ENCODE measurements around the gene SHANK1. TPM values are rescaled to one million over a fixed set of nuclear protein-coding genes. Genes with fewer than 3 reads are reported as not detected.

SHANK1 gene
- total and polyA plus RNA-seq, 2 donors from 2014 or later, result 0.24 to 0.35 TPM

DNA sequence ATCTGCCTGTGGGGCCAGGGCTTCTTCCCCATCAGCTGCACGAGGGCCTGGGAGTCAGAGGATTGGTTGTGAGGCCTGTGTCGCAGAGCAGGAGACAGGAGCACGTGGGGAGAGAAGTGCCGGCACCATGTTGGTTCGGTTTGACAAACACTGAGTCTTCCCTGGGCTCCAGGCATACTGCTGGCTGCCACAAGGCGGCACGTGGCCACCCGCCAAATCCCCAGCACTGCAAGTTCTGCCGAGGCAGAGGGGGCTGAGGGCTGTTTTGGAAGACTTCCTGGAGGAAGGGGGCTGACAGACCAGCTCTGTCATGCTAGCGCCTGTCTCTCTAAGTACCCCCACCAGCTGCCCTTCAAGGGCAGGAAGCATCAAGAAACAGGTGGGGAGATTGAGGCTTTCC lies 9.5 kb downstream of the SHANK1 start:
- FAIRE-seq (no peak), DNase-seq (no peak)
- intact Hi-C loops (cut with DNase I), result no loop called here
- Histone ChIP-seq H3K4me3 (ENCODE audit: low read length in 3 of 3) (no peak overlapping the region), H3K4me1 (ENCODE audit: control insufficient read depth in 2 of 3, insufficient read depth in 2 of 3, low read depth in 1 of 3, low read length in 3 of 3) (no peaks in the 10 kb centered on the region), H3K27me3 (ENCODE audit: control insufficient read depth, insufficient read depth, low read length) (no peaks in the 10 kb centered on the region), H3K27ac (ENCODE audit: low read depth in 2 of 2, low read length in 2 of 2) (no peak overlapping the region), H3K9ac (ENCODE audit: low read length in 3 of 3) (no peak overlapping the region), H3K36me3 (ENCODE audit: control insufficient read depth in 2 of 3, insufficient read depth in 3 of 3, low read length in 3 of 3) (no peaks in the 10 kb centered on the region), H3K9me3 (ENCODE audit: control insufficient read depth in 2 of 3, insufficient read depth in 1 of 3, low read length in 3 of 3) (no peaks in the 10 kb centered on the region)
- TF ChIP-seq, protein P1, sequence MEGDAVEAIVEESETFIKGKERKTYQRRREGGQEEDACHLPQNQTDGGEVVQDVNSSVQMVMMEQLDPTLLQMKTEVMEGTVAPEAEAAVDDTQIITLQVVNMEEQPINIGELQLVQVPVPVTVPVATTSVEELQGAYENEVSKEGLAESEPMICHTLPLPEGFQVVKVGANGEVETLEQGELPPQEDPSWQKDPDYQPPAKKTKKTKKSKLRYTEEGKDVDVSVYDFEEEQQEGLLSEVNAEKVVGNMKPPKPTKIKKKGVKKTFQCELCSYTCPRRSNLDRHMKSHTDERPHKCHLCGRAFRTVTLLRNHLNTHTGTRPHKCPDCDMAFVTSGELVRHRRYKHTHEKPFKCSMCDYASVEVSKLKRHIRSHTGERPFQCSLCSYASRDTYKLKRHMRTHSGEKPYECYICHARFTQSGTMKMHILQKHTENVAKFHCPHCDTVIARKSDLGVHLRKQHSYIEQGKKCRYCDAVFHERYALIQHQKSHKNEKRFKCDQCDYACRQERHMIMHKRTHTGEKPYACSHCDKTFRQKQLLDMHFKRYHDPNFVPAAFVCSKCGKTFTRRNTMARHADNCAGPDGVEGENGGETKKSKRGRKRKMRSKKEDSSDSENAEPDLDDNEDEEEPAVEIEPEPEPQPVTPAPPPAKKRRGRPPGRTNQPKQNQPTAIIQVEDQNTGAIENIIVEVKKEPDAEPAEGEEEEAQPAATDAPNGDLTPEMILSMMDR (IDR thresholded peaks at IDR 0.05; ENCODE audit: borderline replicate concordance, extremely low read depth, insufficient read depth), result no peak

DNA sequence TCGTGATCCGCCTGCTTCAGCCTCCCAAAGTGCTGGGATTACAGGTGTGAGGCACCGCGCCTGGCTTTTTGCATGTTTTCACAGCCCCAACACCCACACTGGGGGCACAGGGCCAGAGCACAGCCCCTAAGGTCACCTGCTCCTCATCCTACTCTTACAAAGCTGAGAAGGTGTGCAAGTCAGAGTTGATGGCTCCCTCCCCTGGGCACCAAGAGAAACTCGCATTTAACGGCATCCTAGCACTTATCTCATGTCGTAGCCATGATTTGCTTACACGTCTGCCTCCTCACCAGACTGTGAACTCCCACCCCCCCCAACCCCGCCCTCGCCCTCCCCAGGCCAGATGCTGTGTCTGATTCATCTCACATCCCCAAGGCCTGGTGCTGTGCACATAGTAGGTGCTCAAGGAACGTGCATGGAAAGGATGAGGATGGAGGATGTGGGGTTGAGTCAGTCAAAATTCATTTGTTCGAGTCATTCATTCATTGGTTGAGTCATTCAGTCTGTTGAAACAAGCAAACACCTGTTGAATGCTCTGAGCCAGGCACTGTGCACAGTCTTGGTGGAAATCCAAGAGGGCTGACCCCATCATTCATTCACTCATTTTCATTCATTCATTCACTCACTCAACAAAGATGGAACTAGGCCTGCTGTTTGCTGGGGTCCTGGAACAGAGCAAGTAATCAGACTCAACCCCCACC lies 11.3 kb downstream of the SHANK1 start:
- Histone ChIP-seq H3K27ac (ENCODE audit: low read depth in 2 of 2, low read length in 2 of 2) (no peak overlapping the region), H3K4me3 (ENCODE audit: low read length in 3 of 3) (no peak overlapping the region), H3K27me3 (ENCODE audit: control insufficient read depth, insufficient read depth, low read length) (peaks cover 3% of the 10 kb centered on the region), H3K9ac (ENCODE audit: low read length in 3 of 3) (no peak overlapping the region), H3K36me3 (ENCODE audit: control insufficient read depth in 2 of 3, insufficient read depth in 3 of 3, low read length in 3 of 3) (no peaks in the 10 kb centered on the region), H3K9me3 (ENCODE audit: control insufficient read depth in 2 of 3, insufficient read depth in 1 of 3, low read length in 3 of 3) (no peaks in the 10 kb centered on the region), H3K4me1 (ENCODE audit: control insufficient read depth in 2 of 3, insufficient read depth in 2 of 3, low read depth in 1 of 3, low read length in 3 of 3) (no peaks in the 10 kb centered on the region)
- DNase-seq, result no peak
- TF ChIP-seq, protein P1 (IDR thresholded peaks at IDR 0.05; ENCODE audit: borderline replicate concordance, extremely low read depth, insufficient read depth), result no peak
- intact Hi-C loops (cut with DNase I), result no loop called here
- FAIRE-seq, result no peak

DNA sequence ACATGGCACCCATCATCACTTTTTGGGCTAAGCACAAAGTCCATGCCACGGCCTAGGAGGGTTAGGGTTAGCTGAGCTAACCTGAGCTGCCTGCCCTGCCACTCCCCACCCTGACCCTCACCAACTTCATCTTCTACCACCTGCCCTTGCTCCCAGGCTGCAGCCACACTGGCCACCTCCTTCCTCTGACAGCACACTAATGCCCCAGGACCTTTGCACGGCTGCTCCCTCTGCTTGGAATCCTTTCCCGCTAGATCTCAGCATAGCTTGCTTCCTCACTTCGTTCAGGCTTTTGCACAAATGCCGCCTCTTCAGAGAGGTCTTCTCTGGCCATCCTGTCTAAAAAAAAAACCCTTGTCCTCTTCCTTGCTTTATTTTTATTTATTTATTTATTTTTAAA lies 13.2 kb downstream of the SHANK1 start:
- DNase-seq (no peak), FAIRE-seq (no peak)
- intact Hi-C loops (cut with DNase I), result no loop called here
- no peaks in the 10 kb centered on the region for H3K36me3 ChIP-seq (ENCODE audit: control insufficient read depth in 2 of 3, insufficient read depth in 3 of 3, low read length in 3 of 3)
- no peak overlapping the region for H3K27ac ChIP-seq (ENCODE audit: low read depth in 2 of 2, low read length in 2 of 2)
- no peaks in the 10 kb centered on the region for H3K4me1 ChIP-seq (ENCODE audit: control insufficient read depth in 2 of 3, insufficient read depth in 2 of 3, low read depth in 1 of 3, low read length in 3 of 3)
- no peaks in the 10 kb centered on the region for H3K9me3 ChIP-seq (ENCODE audit: control insufficient read depth in 2 of 3, insufficient read depth in 1 of 3, low read length in 3 of 3)
- no peak overlapping the region for H3K9ac ChIP-seq (ENCODE audit: low read length in 3 of 3)
- H3K4me3 ChIP-seq (ENCODE audit: low read length in 3 of 3), result no peak overlapping the region
- TF ChIP-seq, protein P1 (IDR thresholded peaks at IDR 0.05; ENCODE audit: borderline replicate concordance, extremely low read depth, insufficient read depth), result no peak
- H3K27me3 ChIP-seq (ENCODE audit: control insufficient read depth, insufficient read depth, low read length), result peaks cover 3% of the 10 kb centered on the region
